GM18870 (cell line): Measurements from ENCODE around the gene OR7G2.

Experiments used
- ATAC-seq: cut with Tn5 transposase; IDR thresholded peaks from one replicate; pipeline ENCODE4 v1.9.1; 2021; ENCODE audit warnings: moderate library complexity; ENCODE audit not compliant: unreplicated experiment

OR7G2 gene

DNA sequence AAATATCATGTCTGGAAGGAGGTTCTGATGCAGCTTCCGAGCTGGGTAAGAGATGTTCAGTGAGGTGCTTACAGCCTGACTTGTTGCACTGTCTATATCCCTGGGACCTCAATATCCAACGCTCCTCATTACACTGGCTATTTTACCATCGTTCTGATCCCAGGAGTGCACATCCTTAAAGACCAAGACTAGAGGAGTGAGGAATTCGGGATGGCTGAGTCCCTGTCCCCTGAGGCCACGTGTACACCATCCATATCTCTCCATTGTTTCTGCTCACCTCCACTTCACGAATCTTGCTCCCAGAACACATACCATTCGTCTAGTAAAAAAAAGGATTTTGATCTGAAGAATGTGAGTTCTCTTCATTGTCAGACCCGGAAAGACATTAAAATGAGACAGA lies at the start of gene OR7G2:
OR7G2 (minus strand) TSS at position 101 of the 400 bp plus-strand sequence. CDS start 4,232 bp downstream, outside the sequence.
- ATAC-seq, result no peak

DNA sequence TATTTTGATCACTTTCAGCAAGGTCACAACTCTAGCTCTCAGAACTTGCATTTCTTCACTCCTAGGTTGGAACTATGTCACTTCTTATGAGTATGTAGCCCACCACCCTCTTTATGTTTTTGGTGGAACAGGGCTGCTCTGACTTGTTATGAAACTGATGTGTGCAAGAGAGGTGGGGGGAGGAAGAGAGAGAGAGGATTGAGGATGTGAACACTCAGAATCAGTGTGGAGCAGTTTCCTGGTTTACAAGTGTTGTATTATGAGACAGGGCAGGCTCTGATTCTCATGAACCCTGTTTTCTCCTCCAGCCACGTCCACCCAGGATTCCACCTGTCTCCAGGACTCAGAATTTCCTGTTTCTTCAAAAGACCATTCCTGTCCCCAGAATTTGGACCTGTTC lies 49.0 kb upstream of the OR7G2 start:
- ATAC-seq, result no peak

DNA sequence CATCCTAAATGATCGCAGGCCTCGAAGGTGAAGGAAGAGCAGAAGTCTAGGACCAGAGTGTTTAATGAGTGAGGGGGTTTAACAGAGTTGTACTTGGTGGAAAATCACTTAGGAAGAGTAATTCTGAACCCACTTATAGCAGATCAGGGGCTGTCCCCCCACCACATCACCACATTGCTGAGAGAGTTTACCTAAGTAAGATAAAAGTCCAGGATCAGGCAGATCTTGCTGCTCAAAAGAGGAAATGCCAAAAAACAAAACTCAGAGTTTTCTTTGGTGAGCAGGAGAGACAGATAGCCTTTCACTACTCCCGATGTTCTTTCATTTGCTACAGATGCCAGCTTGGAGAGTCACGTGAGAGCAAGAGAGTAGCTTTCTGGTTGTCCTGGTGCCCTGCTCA lies 48.3 kb upstream of the OR7G2 start:
- ATAC-seq, result no peak

DNA sequence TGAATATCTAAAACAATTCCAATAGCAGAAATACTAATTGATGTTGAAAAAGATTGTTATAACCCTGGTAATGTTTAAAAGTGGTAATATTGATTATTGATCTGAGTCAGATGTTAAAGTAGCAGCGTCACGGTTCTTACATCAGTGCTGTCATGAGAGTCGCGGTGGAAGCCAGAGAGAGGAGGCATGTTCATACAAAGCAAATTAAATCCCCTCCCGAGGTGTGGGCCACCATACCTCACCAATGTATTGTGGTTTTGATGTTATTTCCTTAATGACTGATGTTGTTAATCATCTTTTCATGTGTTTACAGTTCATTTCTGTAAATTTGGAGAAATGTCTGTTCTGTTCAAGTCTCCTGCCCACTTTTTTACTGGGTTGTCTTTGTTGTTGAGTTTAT lies 44.1 kb upstream of the OR7G2 start:
- ATAC-seq, result no peak

DNA sequence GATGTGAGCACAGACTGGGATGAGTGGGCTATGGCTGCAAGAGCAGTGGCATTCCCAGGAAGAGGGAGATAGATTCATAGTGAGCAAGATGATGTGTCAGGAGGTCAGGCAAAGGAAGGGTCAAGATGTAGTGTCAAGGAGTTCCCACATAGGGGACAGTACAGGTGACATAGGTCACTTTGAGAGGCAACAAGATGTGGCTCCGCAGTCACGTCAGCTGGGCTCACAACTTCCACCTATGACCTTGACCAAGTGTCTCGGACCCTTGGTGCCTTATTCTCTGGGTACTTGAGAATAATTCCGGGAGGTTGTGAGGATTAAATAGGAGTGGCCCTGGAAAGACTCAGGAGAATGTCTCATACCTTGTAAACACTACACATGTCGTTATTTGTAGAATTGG lies 43.4 kb upstream of the OR7G2 start:
- ATAC-seq, result no peak

DNA sequence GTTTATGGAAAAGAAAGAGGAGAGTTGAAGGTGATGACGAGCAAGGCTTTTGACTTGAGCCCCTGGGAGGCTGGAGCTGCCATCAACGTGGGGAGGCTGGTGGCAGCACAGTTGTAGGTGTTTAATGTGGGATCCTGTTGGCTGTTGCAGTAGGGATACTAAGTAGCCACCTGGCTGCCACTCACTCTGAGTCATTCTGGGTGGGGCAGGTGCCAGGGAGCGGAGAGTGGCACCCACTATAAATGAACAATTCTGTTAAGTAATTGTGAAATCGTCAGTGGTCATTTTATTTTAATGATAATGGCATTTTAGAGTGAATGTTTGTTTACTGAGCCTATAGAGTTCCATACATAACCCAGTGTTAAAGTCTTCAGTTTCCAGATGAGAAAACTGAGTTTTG lies 42.7 kb upstream of the OR7G2 start:
- no peak for ATAC-seq

DNA sequence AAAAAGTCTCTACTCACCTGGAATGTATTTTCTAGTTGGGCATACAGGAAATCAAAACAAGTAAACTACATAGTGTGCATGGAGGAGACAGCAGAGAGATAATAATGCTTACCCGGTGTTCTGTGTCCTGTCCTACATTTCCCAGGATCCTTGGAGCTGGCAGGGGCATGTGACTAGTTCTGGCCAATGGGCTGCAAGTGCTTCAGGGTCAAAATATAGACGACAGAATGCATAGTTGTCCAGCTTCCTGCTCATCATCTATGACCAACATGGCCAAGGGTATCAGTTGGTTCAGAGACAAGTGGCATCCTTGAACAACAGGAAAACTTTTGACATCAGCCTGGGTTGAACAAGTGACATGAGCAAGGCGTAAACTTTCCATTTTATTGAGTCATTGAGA lies 41.4 kb upstream of the OR7G2 start:
- ATAC-seq, result no peak

DNA sequence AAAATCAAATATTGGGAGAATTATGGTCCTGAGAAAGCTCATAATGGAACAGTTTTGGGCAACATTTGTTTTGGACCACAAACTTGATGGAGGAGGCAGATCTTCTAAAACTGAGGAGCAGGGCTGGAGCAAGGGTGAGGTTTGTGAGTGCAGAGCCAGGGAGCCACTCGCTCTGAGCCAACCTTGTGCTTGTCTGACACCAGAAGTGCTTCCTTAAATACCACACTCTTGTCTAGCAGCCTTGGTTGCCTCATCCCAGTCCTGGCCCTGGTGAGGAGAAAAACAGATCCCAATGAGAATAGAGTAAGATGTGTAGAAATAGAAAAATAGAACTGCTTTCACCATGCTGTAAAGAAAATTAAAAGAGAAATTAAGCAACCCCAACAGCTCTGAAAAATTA lies 39.6 kb upstream of the OR7G2 start:
- ATAC-seq, result no peak

DNA sequence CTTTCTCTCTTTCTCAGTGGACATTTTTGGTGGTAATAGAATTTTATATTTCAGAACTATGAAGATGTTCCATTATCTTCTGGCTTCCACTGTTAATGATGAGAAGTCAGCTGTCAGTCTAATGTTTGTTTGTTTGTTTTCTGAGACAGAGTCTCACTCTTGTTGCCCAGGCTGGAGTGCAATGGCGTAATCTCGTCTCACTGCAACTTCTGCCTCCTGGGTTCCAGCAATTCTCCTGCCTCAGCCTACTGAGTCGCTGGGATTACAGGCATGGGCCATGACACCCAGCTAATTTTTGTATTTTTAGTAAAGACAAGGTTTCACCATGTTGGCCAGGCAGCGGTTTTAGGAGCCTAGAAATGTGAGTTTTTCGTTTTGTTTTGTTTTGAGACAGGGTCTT lies 37.6 kb upstream of the OR7G2 start:
- no peak for ATAC-seq

DNA sequence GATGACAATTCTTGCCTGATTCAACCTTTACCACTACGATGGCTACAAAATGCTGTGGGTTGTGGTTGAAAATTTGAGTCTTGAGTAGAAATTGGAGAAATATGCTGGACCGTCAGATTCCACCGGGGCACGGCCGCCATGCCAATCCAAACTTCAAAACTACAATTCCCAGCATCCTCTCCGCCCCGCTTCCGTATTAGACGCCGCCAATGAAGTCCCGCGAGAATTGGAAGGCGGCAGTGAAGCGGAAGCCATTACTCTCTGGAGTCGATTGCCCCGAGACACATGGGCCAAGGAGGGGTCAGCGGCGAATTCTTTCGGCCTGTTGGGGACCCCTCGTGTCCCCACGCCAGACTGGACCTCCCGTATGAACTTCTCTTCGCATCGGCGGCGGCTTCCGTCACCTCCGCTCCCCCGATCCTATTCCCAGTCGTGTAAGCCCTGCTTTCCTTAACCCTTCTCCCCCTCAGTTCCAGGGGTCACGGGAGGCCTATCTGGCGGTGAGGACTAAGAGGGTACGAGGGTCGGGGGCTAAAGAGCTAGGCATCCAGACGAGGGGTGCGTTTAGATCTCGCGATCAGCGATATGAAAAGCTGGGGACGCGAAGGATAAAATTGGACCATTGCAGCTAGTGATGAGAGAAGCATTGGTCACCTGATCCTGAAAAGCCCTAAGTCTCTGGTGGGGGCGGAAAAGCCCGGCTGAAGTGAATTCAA lies 33.0 kb upstream of the OR7G2 start, which contains the start of gene ZNF317:
ZNF317 (plus strand) TSS at position 239 of the 716 bp plus-strand sequence. CDS start 15,620 bp downstream, outside the sequence.
- ATAC-seq, result peak; percentile 87

DNA sequence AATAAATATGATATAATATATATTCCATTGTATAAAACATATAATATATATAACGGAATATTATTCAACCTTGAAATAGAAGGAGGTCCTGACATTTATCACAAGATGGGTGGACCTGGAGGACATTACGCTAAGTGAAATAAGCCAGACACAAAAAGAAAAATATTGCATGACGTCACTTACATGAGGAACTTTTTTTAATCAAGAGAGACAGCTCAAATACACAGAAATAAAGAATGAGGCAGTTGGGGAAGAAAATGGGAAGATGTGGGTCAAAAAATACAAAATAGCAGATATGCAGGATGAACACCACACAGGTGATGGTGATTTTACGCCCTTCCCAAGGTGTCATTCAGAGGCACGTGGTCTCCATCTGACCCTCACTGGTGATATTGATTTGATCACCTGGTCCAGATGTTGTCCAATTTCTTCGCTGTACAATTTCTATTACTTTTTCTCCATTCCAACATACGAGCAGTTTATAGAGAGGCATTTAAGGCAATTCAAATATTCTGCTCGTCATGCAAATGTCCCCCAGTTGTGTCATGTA lies 32.4 kb upstream of the OR7G2 start:
- ATAC-seq, result peak; percentile 9

DNA sequence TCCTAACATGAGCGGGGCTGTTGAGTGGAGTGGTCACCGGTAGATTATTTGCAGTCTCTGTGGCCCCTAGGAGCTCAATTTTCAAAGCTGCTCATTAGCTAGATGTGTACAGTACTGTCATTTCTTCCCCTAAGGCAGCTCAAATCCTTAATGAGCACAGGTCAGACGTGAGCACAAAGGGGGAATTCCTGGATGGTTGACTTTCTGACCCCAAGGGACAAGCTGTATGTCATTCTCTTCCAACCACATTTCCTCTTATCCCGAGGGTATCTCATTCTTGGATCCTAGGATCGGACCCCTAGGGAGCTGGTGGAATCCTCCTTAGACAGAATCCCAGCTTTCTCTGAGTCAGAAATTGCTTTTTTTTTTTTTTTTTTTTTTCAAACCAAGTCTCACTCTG lies 25.1 kb upstream of the OR7G2 start:
- no peak for ATAC-seq

DNA sequence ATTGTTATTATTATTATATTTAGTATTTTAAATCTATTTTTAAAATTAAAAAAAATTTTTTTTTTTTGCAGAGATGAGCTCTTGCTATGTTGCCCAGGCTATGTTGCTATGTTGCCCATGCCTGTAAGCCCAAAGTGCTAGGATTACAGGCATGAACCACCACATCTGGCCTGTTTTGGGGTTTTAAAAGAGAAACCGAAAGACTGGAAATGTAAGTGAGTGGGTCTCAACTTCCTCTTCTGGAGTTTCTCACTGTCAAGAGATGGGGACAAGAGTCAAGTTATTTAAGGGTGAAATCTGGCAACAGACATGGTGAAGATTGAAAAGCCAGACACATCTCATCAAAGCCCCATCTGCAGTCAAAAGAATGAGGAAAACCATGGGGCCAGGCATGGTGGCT lies 23.7 kb upstream of the OR7G2 start:
- ATAC-seq, result no peak

DNA sequence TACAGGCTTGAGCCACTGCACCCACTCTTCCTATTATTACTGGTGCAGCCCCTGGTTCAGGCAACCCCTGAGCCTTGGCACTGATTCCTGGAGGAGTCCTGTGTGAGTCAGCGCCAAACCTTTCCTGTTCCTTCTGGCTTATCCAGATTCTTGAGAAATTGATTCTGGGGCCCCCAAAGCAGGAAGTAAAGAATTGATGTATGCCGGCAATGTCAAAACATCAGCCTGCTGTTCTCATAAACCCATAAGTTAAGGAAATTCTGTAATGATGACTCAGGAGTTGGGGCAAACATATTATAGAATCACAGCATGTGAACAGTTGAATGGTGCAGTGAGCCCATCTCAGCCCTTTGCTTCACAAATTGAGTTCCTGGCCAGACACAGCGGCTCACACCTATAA lies 20.9 kb upstream of the OR7G2 start:
- ATAC-seq, result no peak

DNA sequence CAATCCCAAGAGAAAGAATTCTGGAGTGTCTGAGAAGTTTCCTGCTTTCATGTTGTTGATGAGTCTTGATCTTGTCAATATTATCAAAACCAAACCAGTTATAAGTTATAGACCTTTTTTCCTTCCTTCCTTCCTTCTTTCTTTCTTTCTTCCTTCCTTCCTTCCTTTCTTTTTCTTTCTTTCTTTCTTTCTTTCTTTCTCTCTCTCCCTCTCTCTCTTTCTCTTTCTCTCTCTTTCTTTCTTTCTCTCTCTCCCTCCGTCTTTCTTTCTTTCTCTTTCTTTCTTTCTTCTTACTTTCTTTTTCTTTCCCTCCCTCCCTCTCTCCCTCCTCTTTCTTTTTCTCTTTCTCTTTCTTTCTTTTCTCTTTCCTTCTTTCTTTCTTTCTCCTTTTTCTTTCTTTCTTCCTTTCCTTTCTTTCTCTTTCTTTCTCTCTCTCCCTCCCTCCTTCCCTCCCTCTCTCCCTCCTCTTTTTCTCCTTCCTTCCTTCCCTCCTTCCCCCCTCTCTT lies 19.7 kb upstream of the OR7G2 start, which contains the start of gene OR7G3:
OR7G3 (minus strand) TSS at position 51 of the 506 bp plus-strand sequence; CDS start at position 51, 0 bp downstream.
- ATAC-seq, result no peak

DNA sequence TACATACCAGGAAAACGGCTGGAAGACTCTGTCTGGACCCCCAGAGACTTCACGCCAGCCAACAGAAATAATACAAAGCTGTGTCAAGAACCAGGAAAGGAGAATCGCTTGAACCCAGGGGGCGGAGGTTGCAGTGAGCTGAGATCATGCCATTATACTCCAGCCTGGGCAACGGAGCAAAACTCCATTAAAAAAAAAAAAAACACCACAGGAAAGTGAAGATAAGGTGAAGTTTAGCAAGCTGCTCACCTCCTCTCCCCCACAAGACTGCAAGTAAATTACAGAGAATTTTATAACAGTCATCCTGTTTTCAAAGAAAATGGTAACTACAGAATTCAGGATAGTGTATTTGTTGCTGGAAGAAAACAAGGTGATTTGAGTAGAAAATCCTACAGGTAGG lies 9.3 kb upstream of the OR7G2 start:
- ATAC-seq, result no peak

DNA sequence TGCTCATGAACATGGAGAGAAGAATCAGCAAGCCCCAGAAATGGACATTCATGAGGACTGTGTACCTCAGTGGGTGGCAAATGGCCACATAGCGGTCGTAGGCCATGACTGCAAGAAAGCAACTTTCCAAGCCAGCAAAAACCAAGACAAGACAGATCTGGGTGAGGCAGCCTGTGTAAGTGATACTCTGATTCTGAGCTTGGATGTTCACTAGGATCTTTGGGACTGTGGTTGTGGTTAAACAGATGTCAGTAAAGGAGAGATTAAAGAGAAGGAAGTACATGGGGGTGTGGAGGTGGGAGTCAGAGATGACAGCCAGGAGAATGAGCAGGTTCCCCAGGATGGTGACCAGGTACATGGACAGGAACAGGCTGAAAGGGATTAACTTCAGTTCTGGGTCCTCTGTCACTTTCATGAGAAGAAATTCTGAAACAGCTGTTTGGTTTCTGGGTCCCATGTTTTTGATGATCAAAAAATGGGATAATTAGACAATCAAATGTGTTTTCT lies 8.1 kb upstream of the OR7G2 start, which contains the start of gene OR7G1:
OR7G1 (minus strand) TSS at position 457 of the 507 bp plus-strand sequence; CDS start at position 457, 0 bp downstream.
- ATAC-seq, result no peak

DNA sequence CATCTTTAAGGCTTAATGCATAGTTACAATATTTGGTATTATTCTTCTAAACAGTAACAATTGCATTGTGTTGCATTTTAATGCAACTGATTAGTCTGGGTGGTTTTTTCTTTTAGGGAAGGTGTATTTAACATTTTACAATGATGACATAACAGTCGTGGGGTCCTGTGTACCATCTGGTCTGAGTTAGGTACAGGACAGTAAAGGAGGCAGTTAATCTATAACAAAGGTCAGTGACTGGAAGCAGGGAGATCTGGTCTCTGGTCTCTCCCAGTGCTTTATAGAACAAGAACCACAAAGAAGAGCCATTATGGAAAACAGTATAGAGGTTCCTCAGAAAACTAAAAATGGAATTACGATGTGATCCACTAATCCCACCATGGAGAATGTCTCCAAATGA lies 2.7 kb upstream of the OR7G2 start:
- ATAC-seq, result no peak

DNA sequence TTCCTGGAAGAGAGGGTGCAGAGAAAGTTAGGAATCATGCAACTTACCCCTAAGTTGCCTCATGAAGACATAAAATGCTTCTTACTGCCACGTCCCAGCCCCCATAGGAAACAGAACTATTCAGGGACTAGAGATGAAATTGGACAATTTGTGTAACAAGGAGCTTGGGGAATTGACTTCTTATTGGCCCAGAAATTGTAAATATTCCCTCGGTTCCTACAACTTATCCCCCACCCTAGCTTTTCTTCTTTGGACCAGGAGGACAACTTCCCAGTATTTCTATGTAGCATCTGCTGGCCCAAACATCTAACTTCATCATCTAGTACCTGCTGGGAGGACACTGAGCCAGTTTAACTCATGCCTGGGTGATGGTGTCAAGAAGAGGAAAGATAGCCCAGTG lies 20.5 kb downstream of the OR7G2 start, which contains the start of gene OR1M1:
OR1M1 (plus strand) TSS at position 301 of the 400 bp plus-strand sequence. CDS start 6,184 bp downstream, outside the sequence.
- no peak for ATAC-seq

DNA sequence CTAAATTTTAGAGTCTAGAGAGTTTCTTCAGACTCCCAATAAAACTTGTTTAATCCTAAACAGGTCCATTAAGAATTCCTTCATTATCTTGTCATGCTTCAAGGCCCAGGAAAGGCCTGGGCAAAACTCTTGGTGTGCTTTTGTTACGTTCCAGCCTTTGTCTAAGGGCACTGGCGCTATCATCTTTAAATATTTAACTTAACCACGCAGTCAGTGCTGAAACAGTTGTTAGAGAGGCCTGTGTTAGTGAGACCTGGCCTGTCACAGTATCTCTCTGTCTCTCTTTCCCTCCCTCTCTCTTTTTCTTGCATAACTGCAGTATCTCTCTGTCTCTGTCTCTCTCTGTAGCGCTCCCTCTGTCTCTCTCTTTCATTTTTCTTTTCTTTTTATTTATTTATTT lies 28.6 kb downstream of the OR7G2 start:
- ATAC-seq, result no peak

DNA sequence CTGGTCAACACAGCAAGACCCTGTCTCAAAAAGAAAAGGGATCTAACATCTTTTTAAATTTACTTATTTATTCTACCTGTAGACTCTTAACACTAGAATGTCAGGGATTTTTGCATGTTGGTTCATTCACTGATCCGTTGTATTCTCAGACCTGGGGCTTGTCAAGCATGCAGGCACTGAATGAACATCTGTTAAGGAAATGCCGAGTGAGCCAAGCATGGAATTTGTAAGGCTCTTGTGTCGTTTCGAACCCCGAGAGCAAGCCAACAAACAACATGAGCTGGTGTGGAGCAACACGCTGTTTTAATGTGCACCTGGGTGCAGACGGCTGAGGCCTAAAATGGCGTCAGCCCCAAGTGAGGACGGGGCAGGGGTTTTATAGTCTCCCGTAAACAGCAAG lies 30.4 kb downstream of the OR7G2 start:
- no peak for ATAC-seq
